GM12878 (cell line): ENCODE measurements around the gene HINT3. TPM values are rescaled to one million over a fixed set of nuclear protein-coding genes. Genes with fewer than 3 reads are reported as not detected.

ENCODE experiments used
- ATAC-seq: fragments of 200-7000 bp; cut with Tn5 transposase; 3 replicates; pipeline ENCODE4 v1.9.1; 2020; ENCODE audit warnings: mild to moderate bottlenecking, moderate library complexity
- BruUV-seq: library from RNA; stranded (reverse); fragments of 400-500 nt; replicated peaks from 2 replicates; lab custom pipeline; 2021; lab: Mats Ljungman, UMichigan
- CTCF ChIA-PET: fragments of 300-600 bp; sonication (Branson Sonifier 250); formaldehyde crosslinking; extraction: SDS; loops from one replicate; lab custom pipeline; 2021; ENCODE audit warnings: inconsistent platforms; lab: Yijun Ruan, JAX
- POLR2A ChIA-PET: fragments of 350-600 bp; formaldehyde crosslinking; extraction: SDS; loops from one replicate; lab custom pipeline; 2021; ENCODE audit warnings: inconsistent platforms; lab: Charles Lee
- RAD21 ChIA-PET: fragments of 300-600 bp; sonication (Branson Sonifier 250); formaldehyde crosslinking; loops from one replicate; lab custom pipeline; 2023; ENCODE audit warnings: antibody characterized with exemption; ENCODE audit not compliant: unreplicated experiment; lab: Charles Lee
- SMC1A ChIA-PET: fragments of 300-600 bp; sonication (Branson Sonifier 250); formaldehyde crosslinking; loops from one replicate; lab custom pipeline; 2023; ENCODE audit not compliant: unreplicated experiment, uncharacterized antibody; lab: Charles Lee
- DNase-seq: peaks from one replicate; pipeline ENCODE4 v3.0.0-alpha.2; 2011; ENCODE audit warnings: low read depth, low spot score
- FAIRE-seq: peaks from 3 replicates; lab custom pipeline; 2011; peaks lifted over from hg19 to GRCh38; lab: Jason Lieb, UNC
- H2AFZ ChIP-seq: 2 replicates; pipeline ENCODE4 v1.6.0; 2011; ENCODE audit warnings: low read depth, low read length, control low read depth; ENCODE audit not compliant: control insufficient read depth
- H3K27ac ChIP-seq: 2 replicates; pipeline ENCODE4 v1.5.1; 2011; ENCODE audit warnings: control low read depth; ENCODE audit not compliant: control insufficient read depth, insufficient read depth
- H3K27me3 ChIP-seq, 2 experiments: replicated peaks in 1 of 2; 2 replicates each; pipeline versions ENCODE4 v1.6.0 to v1.6.1; 2011; ENCODE audit warnings: low read length in 1 of 2; ENCODE audit not compliant: control insufficient read depth in 2 of 2, insufficient read depth in 2 of 2
- H3K36me3 ChIP-seq, 2 experiments: 2 replicates each; pipeline ENCODE4 v1.5.1; 2011; ENCODE audit warnings: low read length in 1 of 2; ENCODE audit not compliant: control insufficient read depth in 2 of 2, insufficient read depth in 2 of 2
- H3K4me1 ChIP-seq: 2 replicates; pipeline ENCODE4 v1.6.1; 2011; ENCODE audit warnings: mild to moderate bottlenecking, low read length, moderate library complexity, mixed read lengths; ENCODE audit not compliant: control insufficient read depth, insufficient read depth
- H3K4me2 ChIP-seq: 2 replicates; pipeline ENCODE4 v1.6.0; 2011; ENCODE audit warnings: control low read depth; ENCODE audit not compliant: control insufficient read depth, insufficient read depth
- H3K4me3 ChIP-seq: fragments of 200-600 bp; sonication (generic); 2 replicates; pipeline ENCODE4 v1.5.1; 2016
- H3K79me2 ChIP-seq: 2 replicates; pipeline ENCODE4 v1.6.0; 2011; ENCODE audit warnings: low read length; ENCODE audit not compliant: control insufficient read depth, insufficient read depth
- H3K9ac ChIP-seq: 2 replicates; pipeline ENCODE4 v1.8.0; 2011; ENCODE audit warnings: low read length, control low read depth, mixed read lengths; ENCODE audit not compliant: control insufficient read depth, insufficient read depth
- H3K9me3 ChIP-seq: replicated peaks from 3 replicates; pipeline ENCODE4 v1.5.1; 2011; ENCODE audit warnings: mild to moderate bottlenecking, low read length; ENCODE audit not compliant: control insufficient read depth, insufficient read depth
- H4K20me1 ChIP-seq: 2 replicates; pipeline ENCODE4 v1.6.0; 2011; ENCODE audit not compliant: control insufficient read depth, insufficient read depth
- ETV6 ChIP-seq, 2 experiments: fragments of 450-650 bp in 1 of 2; IDR thresholded peaks in 1 of 2; conservative IDR thresholded peaks in 1 of 2; 2 replicates each; pipeline ENCODE4 v1.6.1; 2014; ENCODE audit warnings: antibody characterized with exemption in 1 of 2, borderline replicate concordance in 1 of 2, low read depth in 1 of 2, mild to moderate bottlenecking in 1 of 2, moderate library complexity in 1 of 2
- GATAD2B ChIP-seq: fragments of 450-650 bp; conservative IDR thresholded peaks from 2 replicates; pipeline ENCODE4 v1.6.1; 2017; ENCODE audit warnings: low read depth, mild to moderate bottlenecking, moderate library complexity
- NKRF ChIP-seq: fragments of 450-650 bp; conservative IDR thresholded peaks from 2 replicates; pipeline ENCODE4 v1.6.1; 2017; ENCODE audit warnings: mild to moderate bottlenecking, moderate library complexity
- NR2C1 ChIP-seq: fragments of 450-650 bp; IDR thresholded peaks from 2 replicates; pipeline ENCODE4 v1.6.1; 2017; ENCODE audit warnings: antibody characterized with exemption, mild to moderate bottlenecking, moderate library complexity
- NR2F1 ChIP-seq: fragments of 450-650 bp; conservative IDR thresholded peaks from 2 replicates; pipeline ENCODE4 v1.6.1; 2017; ENCODE audit warnings: mild to moderate bottlenecking
- STAT1 ChIP-seq: fragments of 450-650 bp; conservative IDR thresholded peaks from 2 replicates; pipeline ENCODE4 v1.6.1; 2014; ENCODE audit warnings: antibody characterized with exemption, mild to moderate bottlenecking
- WGBS: methylation state at CpG from one replicate; pipeline ENCODE4 v1.1.6; 2016; ENCODE audit warnings: low lambda C conversion rate; ENCODE audit not compliant: insufficient replicate concordance, insufficient coverage; ENCODE audit errors: missing lambda C conversion rate; 5-methylcytosine and 5-hydroxymethylcytosine counted together
- in situ Hi-C: fragments of 300-500 bp; cut with MboI; formaldehyde crosslinking; loops from 9 replicates; pipeline ENCODE4 v1.14.3; 2018; ENCODE audit warnings: mixed read lengths
- intact Hi-C: fragments of 100-400 bp; cut with micrococcal nuclease; formaldehyde crosslinking; loops from one replicate; pipeline ENCODE4 v1.14.2; 2022; ENCODE audit not compliant: unreplicated experiment
- polyA plus RNA-seq, 11 experiments: library from polyadenylated mRNA; depleted of rRNA in 4 of 11; unstranded in 6 of 11; stranded (reverse) in 5 of 11; fragments of >200 nt; fragmentation: Nextera tagmentation in 4 of 11; fragmentation: Illumina TruSeq in 1 of 11; extraction: Ambion mirVana in 4 of 11; extraction: Trizol in 1 of 11; gene quantifications; 1 replicate in 1 of 11; 2 replicates in 10 of 11; pipeline versions ENCODE4 v1.2.1 to v1.2.3, GENCODE V29; 2011 to 2016; ENCODE audit warnings: inconsistent platforms in 2 of 11, missing spikeins in 2 of 11, low read depth in 1 of 11
- total RNA-seq, 4 experiments: library from RNA; depleted of rRNA in 3 of 4; stranded (reverse); fragments of >200 nt in 3 of 4; fragmentation: Illumina TruSeq in 1 of 4; extraction: Trizol in 1 of 4; gene quantifications; 2 replicates each; pipeline versions ENCODE4 v1.2.1 to v1.2.3, GENCODE V29; 2013 to 2021
- TF ChIP-seq, protein P1 (sequence below): fragments of 450-650 bp; IDR thresholded peaks from 2 replicates; pipeline ENCODE4 v1.6.1; 2018; ENCODE audit warnings: borderline replicate concordance, mild to moderate bottlenecking; ENCODE audit not compliant: partially characterized antibody
- TF ChIP-seq, protein P2 (sequence below): IDR thresholded peaks from 2 replicates; pipeline ENCODE4 v1.6.1; 2012; ENCODE audit warnings: low read depth, low read length, improper control_type of control experiment

HINT3 gene
- total and polyA plus RNA-seq, 10 of the 15 experiments (the other 5 are each of a cell fraction or from before 2014, with no cell fraction given): 0.72 to 9.1 (median 5.4) TPM

DNA sequence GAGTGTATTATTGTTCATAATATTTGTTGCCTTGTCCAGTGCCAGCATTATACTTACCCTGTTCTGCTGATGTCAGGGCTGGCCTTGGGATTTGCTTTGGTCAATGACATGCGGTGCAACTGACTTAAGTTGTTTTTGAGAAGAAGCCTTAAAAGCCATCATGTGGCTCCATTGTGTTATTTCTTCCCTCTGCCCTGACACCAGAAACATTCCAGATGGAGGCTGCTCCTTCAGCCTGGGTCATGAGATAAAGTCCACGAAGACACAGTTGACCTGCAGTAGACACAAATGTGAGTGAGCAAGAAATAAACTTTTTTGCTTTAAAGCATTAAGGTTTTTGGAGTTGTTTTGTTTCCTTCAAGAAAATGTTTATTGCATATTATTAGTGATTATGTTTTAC is 7.5 kb upstream of the HINT3 start:
- RAD21 ChIA-PET: no interaction called here
- H3K4me1 ChIP-seq: no peaks in the 10 kb centered on the region
- H3K36me3 ChIP-seq: no peaks in the 10 kb centered on the region
- H3K27me3 ChIP-seq: no peaks in the 10 kb centered on the region
- TF ChIP-seq NKRF: no peak
- TF ChIP-seq NR2F1: no peak
- TF ChIP-seq ETV6 (conservative IDR thresholded peaks at IDR 0.05 in 1 of 2, IDR thresholded peaks at IDR 0.05 in 1 of 2; ENCODE audit: borderline replicate concordance in 1 of 2, low read depth in 1 of 2): no peak
- no peak for TF ChIP-seq NR2C1
- TF ChIP-seq, protein P1, sequence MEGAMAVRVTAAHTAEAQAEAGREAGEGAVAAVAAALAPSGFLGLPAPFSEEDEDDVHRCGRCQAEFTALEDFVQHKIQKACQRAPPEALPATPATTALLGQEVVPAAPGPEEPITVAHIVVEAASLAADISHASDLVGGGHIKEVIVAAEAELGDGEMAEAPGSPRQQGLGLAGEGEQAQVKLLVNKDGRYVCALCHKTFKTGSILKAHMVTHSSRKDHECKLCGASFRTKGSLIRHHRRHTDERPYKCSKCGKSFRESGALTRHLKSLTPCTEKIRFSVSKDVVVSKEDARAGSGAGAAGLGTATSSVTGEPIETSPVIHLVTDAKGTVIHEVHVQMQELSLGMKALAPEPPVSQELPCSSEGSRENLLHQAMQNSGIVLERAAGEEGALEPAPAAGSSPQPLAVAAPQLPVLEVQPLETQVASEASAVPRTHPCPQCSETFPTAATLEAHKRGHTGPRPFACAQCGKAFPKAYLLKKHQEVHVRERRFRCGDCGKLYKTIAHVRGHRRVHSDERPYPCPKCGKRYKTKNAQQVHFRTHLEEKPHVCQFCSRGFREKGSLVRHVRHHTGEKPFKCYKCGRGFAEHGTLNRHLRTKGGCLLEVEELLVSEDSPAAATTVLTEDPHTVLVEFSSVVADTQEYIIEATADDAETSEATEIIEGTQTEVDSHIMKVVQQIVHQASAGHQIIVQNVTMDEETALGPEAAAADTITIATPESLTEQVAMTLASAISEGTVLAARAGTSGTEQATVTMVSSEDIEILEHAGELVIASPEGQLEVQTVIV: no peak
- no peak for TF ChIP-seq GATAD2B
- TF ChIP-seq, protein P2, sequence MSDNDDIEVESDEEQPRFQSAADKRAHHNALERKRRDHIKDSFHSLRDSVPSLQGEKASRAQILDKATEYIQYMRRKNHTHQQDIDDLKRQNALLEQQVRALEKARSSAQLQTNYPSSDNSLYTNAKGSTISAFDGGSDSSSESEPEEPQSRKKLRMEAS: no peak
- TF ChIP-seq STAT1: no peak
- no peak overlapping the region for H3K4me2 ChIP-seq
- CTCF ChIA-PET: interaction anchor here (1.2 to 1.6 kb wide), 3 partner anchors 8 to 59 kb away, joined by 3 to 8 read pairs (median 3); no protein-coding TSS in a partner anchor
- H3K9me3 ChIP-seq: no peaks in the 10 kb centered on the region
- 71% methylated on average over 2 of the region's 2 CpGs for WGBS
- no peak for ATAC-seq
- DNase-seq: no peak
- H3K4me3 ChIP-seq: no peak overlapping the region
- no peaks in the 10 kb centered on the region for H3K79me2 ChIP-seq
- intact Hi-C loops (no loop called here), in situ Hi-C loops (no loop called here)
- BruUV-seq: no TSS peak
- POLR2A ChIA-PET: no interaction called here
- H2AFZ ChIP-seq: no peak overlapping the region
- no peak overlapping the region for H3K9ac ChIP-seq
- SMC1A ChIA-PET: interaction anchor here (1.0 to 1.5 kb wide), 2 partner anchors 9 to 11 kb away, joined by 3 to 5 read pairs; no protein-coding TSS in a partner anchor
- no peaks in the 10 kb centered on the region for H4K20me1 ChIP-seq
- FAIRE-seq: no peak
- H3K27ac ChIP-seq: no peak overlapping the region
